PC-3 (cell line): ENCODE results near the gene NDUFA13.

Experiments used
- CTCF ChIP-seq: fragments of 300-600 bp; sonication (generic); conservative IDR thresholded peaks from 2 replicates; pipeline ENCODE4 v1.5.1; 2017; ENCODE audit warnings: antibody characterized with exemption, low read depth, mild to moderate bottlenecking, low read length
- EZH2 ChIP-seq: fragments of 300-600 bp; sonication (generic); IDR thresholded peaks from one replicate; pipeline ENCODE4 v1.6.1; 2017; ENCODE audit warnings: antibody characterized with exemption, mild to moderate bottlenecking, low read length; ENCODE audit not compliant: unreplicated experiment
- EZH2phosphoT487 ChIP-seq: fragments of 300-600 bp; sonication (generic); IDR thresholded peaks from 2 replicates; pipeline ENCODE4 v1.6.1; 2018; ENCODE audit warnings: mild to moderate bottlenecking, antibody characterized with exemption, low read length, borderline replicate concordance

DNA sequence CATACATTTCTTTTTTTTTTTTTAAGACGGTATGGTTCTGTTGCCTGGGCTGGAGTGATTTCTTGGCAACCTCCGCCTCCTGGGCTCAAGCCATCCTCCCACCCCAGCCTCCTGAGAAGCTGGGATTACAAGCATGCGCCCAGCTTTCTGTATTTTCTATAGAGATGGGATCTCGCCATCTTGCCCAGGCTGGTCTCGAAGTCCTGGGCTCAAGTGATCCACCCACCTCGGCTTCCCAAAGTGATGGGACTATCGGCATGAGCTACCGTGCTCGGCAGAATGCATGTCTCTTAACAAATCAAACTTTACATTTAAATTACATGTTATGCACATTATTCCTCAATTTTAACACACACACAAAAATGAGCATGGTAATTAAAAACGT is 1.2 kb downstream of the NDUFA13 start:
- no peak for TF ChIP-seq CTCF
- TF ChIP-seq EZH2: no peak
- TF ChIP-seq EZH2phosphoT487: no peak
